GM21717 (cell line): Measurements from ENCODE around the gene ANO10.
"Not testable (repeated sequence)": the region's sequence is repeated elsewhere in the genome, so short reads cannot be mapped to it uniquely, and the experiment has no call there.

Experiments used
- ATAC-seq: cut with Tn5 transposase; IDR thresholded peaks from one replicate; pipeline ENCODE4 v1.9.1; 2021; ENCODE audit warnings: mild to moderate bottlenecking, moderate library complexity; ENCODE audit not compliant: unreplicated experiment

The ANO10 gene

GRCh38 chr3:43629741-43630140 lies 7.9 kb upstream of the ANO10 start:
- no peak for ATAC-seq

GRCh38 chr3:43629257-43629656 lies 7.4 kb upstream of the ANO10 start:
- ATAC-seq, result no peak

GRCh38 chr3:43627360-43627759 lies 5.5 kb upstream of the ANO10 start:
- ATAC-seq, result no peak

GRCh38 chr3:43624619-43625305 lies 3.0 kb upstream of the ANO10 start:
- ATAC-seq, result no peak

GRCh38 chr3:43620831-43621655 lies 768 bp downstream of the ANO10 start:
- ATAC-seq, result no peak

GRCh38 chr3:43619588-43619987 lies 2.2 kb downstream of the ANO10 start:
- ATAC-seq, result no peak

GRCh38 chr3:43618142-43618541 lies 3.7 kb downstream of the ANO10 start:
- ATAC-seq, result no peak

- no peak for ATAC-seq
These were observed 5.8 kb downstream of the ANO10 start for GRCh38 chr3:43616034-43616433.

- no peak for ATAC-seq
These were observed 6.7 kb downstream of the ANO10 start for GRCh38 chr3:43615133-43615532.

- ATAC-seq, result no peak
These were observed 7.8 kb downstream of the ANO10 start for GRCh38 chr3:43613976-43614375.

- no peak for ATAC-seq
These were observed 9.4 kb downstream of the ANO10 start for GRCh38 chr3:43612419-43612818.

- ATAC-seq, result no peak
These were observed 12.4 kb downstream of the ANO10 start for GRCh38 chr3:43609406-43609805.

GRCh38 chr3:43608751-43609150 lies 13.1 kb downstream of the ANO10 start:
- ATAC-seq, result no peak

- ATAC-seq, result no peak
These were observed 15.5 kb downstream of the ANO10 start for GRCh38 chr3:43606284-43606683.

GRCh38 chr3:43599959-43600358 lies 21.9 kb downstream of the ANO10 start:
- not testable (repeated sequence) for ATAC-seq

- ATAC-seq, result no peak
These were observed 23.9 kb downstream of the ANO10 start for GRCh38 chr3:43597961-43598360.

- ATAC-seq, result not testable (repeated sequence)
These were observed 25.6 kb downstream of the ANO10 start for GRCh38 chr3:43596178-43596577.

GRCh38 chr3:43595280-43595679 lies 26.5 kb downstream of the ANO10 start:
- ATAC-seq, result not testable (repeated sequence)

GRCh38 chr3:43593588-43593987 lies 28.2 kb downstream of the ANO10 start:
- ATAC-seq, result not testable (repeated sequence)

- ATAC-seq, result not testable (repeated sequence)
These were observed 29.9 kb downstream of the ANO10 start for GRCh38 chr3:43591866-43592265.

- ATAC-seq, result no peak
These were observed 34.5 kb downstream of the ANO10 start for GRCh38 chr3:43587303-43587702.
